ENCODE data around the gene METTL14. TPM values are rescaled to one million over a fixed set of nuclear protein-coding genes. Genes with fewer than 3 reads are reported as not detected.

METTL14 gene
- total and polyA plus RNA-seq, 2 donors (not counting 1 experiment from before 2014, with no cell fraction given): 8.0 to 74.8 TPM

DNA sequence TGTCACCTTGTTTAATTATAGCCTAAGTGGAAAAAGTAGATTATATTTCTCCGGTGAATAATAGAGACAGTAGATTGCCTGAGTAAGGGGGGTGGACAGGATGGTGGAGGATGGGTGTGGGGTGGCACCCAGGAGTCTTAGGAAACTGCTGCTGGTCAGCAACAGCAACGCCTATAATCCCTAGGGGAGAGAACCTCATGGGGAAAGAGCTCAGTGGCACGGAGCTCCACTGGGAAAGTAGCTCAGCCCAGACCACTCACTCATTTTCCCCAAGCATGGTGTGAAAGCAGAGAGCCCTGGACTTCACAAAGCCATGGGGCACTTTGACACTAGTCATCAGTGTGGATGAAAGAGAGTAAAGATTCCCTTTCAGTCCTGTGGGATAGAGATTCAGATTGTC is 31.1 kb downstream of the METTL14 start:
- H3K27me3 Mint-ChIP-seq: no peaks in the 10 kb centered on the region
- WGBS (ENCODE audit: insufficient coverage): 81% methylated on average over 2 of the region's 3 CpGs
- no peak for TF ChIP-seq EZH2 (IDR thresholded peaks at IDR 0.05; ENCODE audit: borderline replicate concordance, insufficient read depth, low read depth, low read length, poor library complexity, severe bottlenecking)
- TF ChIP-seq, protein P1, sequence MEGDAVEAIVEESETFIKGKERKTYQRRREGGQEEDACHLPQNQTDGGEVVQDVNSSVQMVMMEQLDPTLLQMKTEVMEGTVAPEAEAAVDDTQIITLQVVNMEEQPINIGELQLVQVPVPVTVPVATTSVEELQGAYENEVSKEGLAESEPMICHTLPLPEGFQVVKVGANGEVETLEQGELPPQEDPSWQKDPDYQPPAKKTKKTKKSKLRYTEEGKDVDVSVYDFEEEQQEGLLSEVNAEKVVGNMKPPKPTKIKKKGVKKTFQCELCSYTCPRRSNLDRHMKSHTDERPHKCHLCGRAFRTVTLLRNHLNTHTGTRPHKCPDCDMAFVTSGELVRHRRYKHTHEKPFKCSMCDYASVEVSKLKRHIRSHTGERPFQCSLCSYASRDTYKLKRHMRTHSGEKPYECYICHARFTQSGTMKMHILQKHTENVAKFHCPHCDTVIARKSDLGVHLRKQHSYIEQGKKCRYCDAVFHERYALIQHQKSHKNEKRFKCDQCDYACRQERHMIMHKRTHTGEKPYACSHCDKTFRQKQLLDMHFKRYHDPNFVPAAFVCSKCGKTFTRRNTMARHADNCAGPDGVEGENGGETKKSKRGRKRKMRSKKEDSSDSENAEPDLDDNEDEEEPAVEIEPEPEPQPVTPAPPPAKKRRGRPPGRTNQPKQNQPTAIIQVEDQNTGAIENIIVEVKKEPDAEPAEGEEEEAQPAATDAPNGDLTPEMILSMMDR (IDR thresholded peaks at IDR 0.05): no peak
- CTCF ChIA-PET: no interaction called here
- H3K4me1 ChIP-seq (ENCODE audit: control insufficient read depth in 2 of 2, insufficient read depth in 2 of 2, low read length in 2 of 2): no peaks in the 10 kb centered on the region
- H2AFZ ChIP-seq (ENCODE audit: insufficient read depth, low read depth, low read length, poor library complexity, severe bottlenecking): no peak overlapping the region
- no peak overlapping the region for H3K27ac ChIP-seq (ENCODE audit: low read length in 2 of 2)
- H3K4me2 ChIP-seq (replicated peaks; ENCODE audit: low read depth, low read length, poor library complexity, severe bottlenecking): no peak overlapping the region
- H3K4me1 Mint-ChIP-seq: no peaks in the 10 kb centered on the region
- H3K27ac Mint-ChIP-seq: no peak overlapping the region
- H3K9me3 Mint-ChIP-seq (ENCODE audit: insufficient read depth): no peaks in the 10 kb centered on the region
- H3K79me2 ChIP-seq (ENCODE audit: control insufficient read depth, insufficient read depth, low read length): no peaks in the 10 kb centered on the region
- H3K4me3 ChIP-seq (ENCODE audit: control extremely low read depth in 1 of 5, extremely low read depth in 1 of 5, insufficient read depth in 1 of 5, low read depth in 2 of 5, low read length in 4 of 5): no peak overlapping the region
- H3K36me3 ChIP-seq (replicated peaks in 1 of 2; ENCODE audit: control extremely low read depth in 1 of 2, control insufficient read depth in 1 of 2, extremely low read depth in 1 of 2, insufficient read depth in 2 of 2, low read length in 1 of 2): peaks cover 7% of the 10 kb centered on the region in 2 experiments
- H3K9ac ChIP-seq (ENCODE audit: low read length): no peak overlapping the region
- no peaks in the 10 kb centered on the region for H3K27me3 ChIP-seq (replicated peaks in 1 of 4; ENCODE audit: control extremely low read depth in 1 of 4, control insufficient read depth in 3 of 4, insufficient read depth in 4 of 4, low read length in 3 of 4)
- POLR2A ChIA-PET: no interaction called here
- no peak overlapping the region for H3K4me3 Mint-ChIP-seq
- DNase-seq (no peak), ATAC-seq (ENCODE audit: low read depth) (no peak)
- no peaks in the 10 kb centered on the region for H4K20me1 ChIP-seq (ENCODE audit: control insufficient read depth, insufficient read depth, low read length, poor library complexity, severe bottlenecking)
- intact Hi-C loops (cut with micrococcal nuclease): no loop called here
- H3K9me3 ChIP-seq (ENCODE audit: control extremely low read depth in 1 of 3, control insufficient read depth in 2 of 3, insufficient read depth in 1 of 3, low read length in 2 of 3): no peaks in the 10 kb centered on the region

DNA sequence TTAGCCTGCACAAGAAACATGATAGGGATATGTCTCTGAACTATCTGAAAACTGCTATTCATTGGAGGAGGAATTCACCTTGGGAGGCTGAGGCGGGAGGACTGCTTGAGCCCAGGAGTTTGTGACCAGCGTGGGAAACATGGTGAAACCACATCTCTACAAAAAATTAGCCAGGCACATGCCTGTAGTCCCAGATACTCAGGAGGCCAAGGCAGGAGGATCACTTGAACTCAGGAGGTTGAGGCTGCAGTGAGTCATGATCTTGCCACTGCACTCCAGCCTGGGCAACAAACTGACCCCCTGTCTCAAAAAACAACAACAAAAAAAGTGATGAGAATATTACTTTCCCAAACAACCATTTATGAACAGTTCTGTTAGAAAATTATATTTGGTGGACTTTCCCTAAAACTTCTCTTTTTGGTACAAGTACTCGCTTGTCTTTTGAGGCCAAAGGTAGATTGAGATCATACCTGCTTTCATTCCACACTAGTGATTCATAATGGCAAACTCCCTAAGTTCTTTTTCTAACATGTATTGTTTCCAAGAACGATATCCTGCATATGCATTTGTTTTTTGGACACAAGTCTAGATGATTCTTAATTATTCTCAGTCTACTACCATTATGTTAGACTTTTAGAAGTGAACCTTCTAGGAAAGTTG is 33.4 kb downstream of the METTL14 start:
- Histone ChIP-seq H3K4me2 (replicated peaks; ENCODE audit: low read depth, low read length, poor library complexity, severe bottlenecking) (no peak overlapping the region), H3K27me3 (replicated peaks in 1 of 4; ENCODE audit: control extremely low read depth in 1 of 4, control insufficient read depth in 3 of 4, insufficient read depth in 4 of 4, low read length in 3 of 4) (no peaks in the 10 kb centered on the region), H3K4me3 (ENCODE audit: control extremely low read depth in 1 of 5, extremely low read depth in 1 of 5, insufficient read depth in 1 of 5, low read depth in 2 of 5, low read length in 4 of 5) (no peak overlapping the region), H3K9ac (ENCODE audit: low read length) (no peak overlapping the region), H3K27ac (ENCODE audit: low read length in 2 of 2) (no peak overlapping the region), H3K9me3 (ENCODE audit: control extremely low read depth in 1 of 3, control insufficient read depth in 2 of 3, insufficient read depth in 1 of 3, low read length in 2 of 3) (no peaks in the 10 kb centered on the region), H3K36me3 (replicated peaks in 1 of 2; ENCODE audit: control extremely low read depth in 1 of 2, control insufficient read depth in 1 of 2, extremely low read depth in 1 of 2, insufficient read depth in 2 of 2, low read length in 1 of 2) (peaks cover 2 to 5% of the 10 kb centered on the region in 2 experiments), H4K20me1 (ENCODE audit: control insufficient read depth, insufficient read depth, low read length, poor library complexity, severe bottlenecking) (no peaks in the 10 kb centered on the region), H2AFZ (ENCODE audit: insufficient read depth, low read depth, low read length, poor library complexity, severe bottlenecking) (no peak overlapping the region), H3K79me2 (ENCODE audit: control insufficient read depth, insufficient read depth, low read length) (no peaks in the 10 kb centered on the region), H3K4me1 (ENCODE audit: control insufficient read depth in 2 of 2, insufficient read depth in 2 of 2, low read length in 2 of 2) (no peaks in the 10 kb centered on the region)
- no peak for DNase-seq
- Mint-ChIP-seq H3K27ac (no peak overlapping the region), H3K4me3 (no peak overlapping the region), H3K4me1 (no peaks in the 10 kb centered on the region), H3K9me3 (ENCODE audit: insufficient read depth) (no peaks in the 10 kb centered on the region), H3K27me3 (no peaks in the 10 kb centered on the region)
- intact Hi-C loops (cut with micrococcal nuclease): no loop called here
- ChIA-PET CTCF (interaction anchor here (0.6 kb wide), 1 partner anchor 1723 kb away, joined by 3 read pairs; no protein-coding TSS in a partner anchor), POLR2A (no interaction called here)
- WGBS (ENCODE audit: insufficient coverage): no CpG with 5 or more reads among the region's 4 CpGs
- no peak for TF ChIP-seq EZH2 (IDR thresholded peaks at IDR 0.05; ENCODE audit: borderline replicate concordance, insufficient read depth, low read depth, low read length, poor library complexity, severe bottlenecking)
- TF ChIP-seq, protein P1 (IDR thresholded peaks at IDR 0.05): no peak
- ATAC-seq (ENCODE audit: low read depth): no peak

Measured in B cell (primary cell).